NK-92 treated with Interleukin-12 subunit alpha and Interleukin-12 subunit beta, amount 100 ng/mL, for 24 hours (cell line): ENCODE measurements around the gene ITSN1.
"Not testable (repeated sequence)": the region's sequence is repeated elsewhere in the genome, so short reads cannot be mapped to it uniquely, and the experiment has no call there.

Experiments used
- DNase-seq: peaks from one replicate; lab custom pipeline; 2025; lab: John Stamatoyannopoulos, UW

Gene ITSN1

GRCh38 chr21:33770542-33770941 is 128.2 kb downstream of the ITSN1 start:
- no peak for DNase-seq

DNA sequence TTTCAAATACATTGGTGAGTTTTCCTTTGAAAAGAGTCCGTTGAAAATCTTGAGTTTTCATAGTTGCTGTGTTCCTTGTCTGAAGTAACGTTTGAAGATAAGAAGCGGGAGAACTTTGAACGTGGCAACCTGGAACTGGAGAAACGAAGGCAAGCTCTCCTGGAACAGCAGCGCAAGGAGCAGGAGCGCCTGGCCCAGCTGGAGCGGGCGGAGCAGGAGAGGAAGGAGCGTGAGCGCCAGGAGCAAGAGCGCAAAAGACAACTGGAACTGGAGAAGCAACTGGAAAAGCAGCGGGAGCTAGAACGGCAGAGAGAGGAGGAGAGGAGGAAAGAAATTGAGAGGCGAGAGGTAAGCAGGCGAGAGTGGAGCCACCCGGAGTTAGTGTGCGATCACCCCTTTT is 129.7 kb downstream of the ITSN1 start:
- no peak for DNase-seq

- no peak for DNase-seq
These were observed 132.2 kb downstream of the ITSN1 start for GRCh38 chr21:33774551-33774950.

GRCh38 chr21:33775100-33775828 is 133.0 kb downstream of the ITSN1 start:
- no peak for DNase-seq

DNA sequence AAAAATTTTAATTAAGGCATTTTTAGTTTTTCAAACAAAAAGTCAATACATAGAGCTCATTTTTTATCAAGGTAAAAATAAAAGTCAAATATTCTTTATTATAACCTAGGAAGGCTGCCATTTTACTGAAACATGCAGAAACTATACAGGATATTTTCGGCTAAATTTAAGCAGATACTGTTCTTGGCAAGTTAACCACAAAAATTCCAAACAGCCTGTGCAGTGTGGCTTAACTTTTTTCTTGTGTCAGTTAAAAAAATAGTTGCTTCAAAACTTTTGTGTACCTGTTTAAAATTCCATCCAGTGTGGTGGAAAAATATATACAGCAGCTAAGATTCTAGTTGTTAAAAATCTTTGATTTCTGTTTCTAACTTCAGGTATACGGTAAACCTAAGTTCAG is 138.3 kb downstream of the ITSN1 start:
- DNase-seq, result no peak

DNA sequence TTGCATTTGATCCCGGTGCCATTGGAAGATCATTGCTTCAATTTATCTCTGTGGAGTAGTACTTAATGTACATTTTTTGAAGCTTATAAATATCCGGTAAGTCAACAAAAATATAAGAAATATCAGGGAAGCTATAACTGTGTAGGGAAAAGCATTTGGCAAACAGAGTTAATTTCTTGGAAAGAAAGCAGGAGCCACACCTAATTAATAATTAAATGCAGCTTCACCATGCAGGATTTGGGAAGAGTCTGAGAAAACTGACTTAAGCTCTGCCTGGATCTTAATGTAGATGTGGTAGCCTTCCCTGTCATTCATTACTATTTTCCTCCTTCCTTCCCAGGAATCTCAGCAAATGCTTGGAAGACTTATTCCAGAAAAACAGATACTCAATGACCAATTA is 138.8 kb downstream of the ITSN1 start:
- no peak for DNase-seq

DNA sequence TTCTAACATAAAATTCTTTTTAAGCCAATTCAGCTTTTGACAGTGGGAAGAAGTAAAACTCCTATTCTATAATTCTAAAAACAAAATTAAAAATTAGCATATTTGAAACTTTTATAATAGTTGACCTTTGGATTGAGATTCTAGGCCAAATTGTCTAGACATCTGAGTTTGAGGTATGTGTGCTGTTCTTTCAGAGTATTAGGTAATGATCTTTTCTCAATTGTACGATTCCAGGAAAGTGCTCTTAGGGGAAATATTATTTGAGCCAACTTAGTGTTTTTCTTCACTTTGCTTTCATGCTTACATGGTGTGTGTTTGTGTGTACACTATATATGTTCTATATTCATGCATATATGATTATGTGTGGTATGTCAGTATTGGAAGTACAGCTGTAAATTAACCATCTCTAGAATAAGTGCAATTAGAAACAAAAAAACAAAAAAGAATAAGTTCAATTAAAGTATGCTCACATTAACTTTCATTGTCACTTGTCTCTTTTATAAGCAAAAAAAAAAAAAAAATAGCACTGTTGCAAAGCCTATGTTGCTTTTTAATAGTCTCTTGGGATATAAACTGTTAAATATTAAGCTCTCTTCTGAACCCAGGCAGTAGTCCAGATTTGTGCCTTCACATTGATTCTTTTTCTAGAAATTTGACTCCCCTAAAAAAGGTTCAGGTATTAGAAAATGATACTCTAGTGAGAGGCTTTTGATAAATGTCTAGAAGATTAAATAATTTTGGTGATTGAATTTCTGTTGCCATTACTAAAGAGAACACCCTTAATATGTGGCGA is 141.1 kb downstream of the ITSN1 start:
- no peak for DNase-seq

GRCh38 chr21:33787431-33787830 is 145.1 kb downstream of the ITSN1 start:
- DNase-seq, result no peak

GRCh38 chr21:33788438-33788837 is 146.1 kb downstream of the ITSN1 start:
- not testable (repeated sequence) for DNase-seq

- no peak for DNase-seq
These were observed 147.4 kb downstream of the ITSN1 start for GRCh38 chr21:33789697-33790096.

- DNase-seq, result no peak
These were observed 148.8 kb downstream of the ITSN1 start for GRCh38 chr21:33791073-33791472.

DNA sequence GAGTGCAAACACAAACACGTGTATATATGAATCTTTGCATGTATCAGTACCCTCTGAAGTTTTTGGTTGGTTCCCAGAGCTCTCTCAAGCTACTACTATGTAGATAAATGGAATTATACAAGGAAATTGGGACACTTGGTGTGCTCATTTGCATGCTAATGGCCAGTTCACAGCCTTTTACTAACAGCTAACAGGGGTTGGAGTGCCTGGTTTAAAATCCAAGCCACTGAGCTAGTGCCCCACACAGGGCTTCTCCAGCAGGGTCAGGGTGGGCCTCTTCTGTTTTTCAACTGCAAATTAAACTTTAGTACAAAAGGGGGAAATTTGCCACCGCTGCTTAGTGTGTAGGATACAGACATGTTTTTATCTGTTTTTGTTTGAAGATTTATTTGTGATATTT is 152.3 kb downstream of the ITSN1 start:
- no peak for DNase-seq

DNA sequence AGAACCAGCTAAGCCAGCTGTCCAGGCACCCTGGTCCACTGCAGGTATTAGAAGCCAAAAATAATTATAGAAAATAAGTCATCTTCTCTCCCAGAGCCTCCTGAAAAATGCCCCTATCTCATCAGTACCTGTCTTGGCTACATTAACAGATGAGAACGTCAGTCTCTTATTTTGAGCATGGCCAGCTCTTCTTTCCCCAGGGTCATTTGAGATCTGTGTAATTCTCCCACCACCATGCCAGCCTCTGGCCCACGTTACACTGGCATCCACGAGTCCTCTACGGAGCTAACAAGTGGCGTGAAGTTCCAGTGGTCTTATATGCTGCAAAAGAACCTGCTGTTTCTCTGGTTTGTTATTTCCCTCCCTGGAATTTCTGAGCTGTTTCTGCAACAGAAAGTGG is 155.3 kb downstream of the ITSN1 start:
- no peak for DNase-seq

DNA sequence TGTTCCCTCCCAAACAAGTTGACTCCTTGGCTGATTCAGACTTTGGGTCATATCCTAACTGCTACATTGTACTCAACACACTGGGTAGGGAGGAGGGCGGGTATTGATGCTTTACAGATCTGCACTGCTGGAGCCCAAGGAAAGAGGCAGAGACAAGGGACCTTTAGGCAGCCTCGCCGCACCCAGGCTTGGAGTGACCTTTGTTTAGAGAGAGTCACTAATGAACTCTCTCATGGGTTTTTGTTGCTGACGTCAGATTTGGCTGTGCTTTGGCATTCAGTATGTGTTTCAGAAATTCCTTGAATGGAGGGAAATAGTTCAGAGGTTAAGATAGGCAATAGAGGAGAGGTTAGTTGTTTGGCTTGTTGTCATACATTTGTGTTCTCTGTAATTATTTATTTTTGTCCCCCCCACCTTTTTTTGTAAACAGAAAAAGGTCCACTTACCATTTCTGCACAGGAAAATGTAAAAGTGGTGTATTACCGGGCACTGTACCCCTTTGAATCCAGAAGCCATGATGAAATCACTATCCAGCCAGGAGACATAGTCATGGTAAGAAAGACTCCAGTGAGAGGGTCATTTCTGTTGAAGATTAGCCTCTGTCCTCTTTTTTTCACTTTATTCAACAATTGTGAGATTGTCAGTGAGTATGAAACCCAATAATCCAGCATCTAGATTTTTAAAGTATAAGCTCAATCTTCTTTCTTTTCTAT is 157.2 kb downstream of the ITSN1 start:
- no peak for DNase-seq

DNA sequence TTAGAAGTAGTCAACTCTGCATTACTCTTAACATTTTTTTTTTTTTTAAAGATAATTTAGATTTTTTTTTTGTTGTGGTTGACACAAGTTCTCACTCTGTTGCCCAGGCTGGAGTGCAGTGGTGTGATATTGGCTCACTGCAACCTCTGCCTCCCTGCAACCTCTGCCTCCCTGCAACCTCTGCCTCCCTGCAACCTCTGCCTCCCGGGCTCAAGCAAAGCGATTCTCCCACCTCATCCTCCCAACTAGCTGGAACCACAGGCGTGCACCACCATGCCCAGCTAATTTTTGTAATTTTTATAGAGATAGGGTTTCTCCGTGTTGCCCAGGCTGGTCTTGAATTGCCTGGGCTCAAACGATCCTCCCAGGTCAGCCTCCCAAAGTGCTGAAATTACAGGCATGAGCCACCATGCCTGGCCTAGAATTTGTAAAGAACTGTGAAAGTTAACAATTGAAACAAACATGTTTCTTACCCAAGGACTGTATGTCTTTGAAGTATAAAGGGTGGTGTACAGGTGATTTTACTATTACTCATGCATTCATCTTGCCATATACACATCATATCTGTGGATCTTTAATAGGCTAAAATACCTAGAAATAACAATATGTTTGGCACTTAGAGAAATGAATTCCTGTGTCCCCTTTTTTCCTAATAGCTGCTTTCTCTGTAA is 158.6 kb downstream of the ITSN1 start:
- no peak for DNase-seq

GRCh38 chr21:33801424-33802405 is 159.4 kb downstream of the ITSN1 start:
- DNase-seq, result no peak

- no peak for DNase-seq
These were observed 160.2 kb downstream of the ITSN1 start for GRCh38 chr21:33802481-33802880.

- no peak for DNase-seq
These were observed 166.5 kb downstream of the ITSN1 start for GRCh38 chr21:33808715-33809367.

GRCh38 chr21:33810766-33811165 is 168.5 kb downstream of the ITSN1 start:
- no peak for DNase-seq

- no peak for DNase-seq
These were observed 169.1 kb downstream of the ITSN1 start for GRCh38 chr21:33811167-33812010.
